H1 (cell line): ENCODE measurements around the gene ISL2. TPM values are rescaled to one million over a fixed set of nuclear protein-coding genes. Genes with fewer than 3 reads are reported as not detected.

ENCODE experiments used
- CTCF ChIA-PET: fragments of 300-600 bp; sonication (Branson Sonifier 250); formaldehyde crosslinking; loops from one replicate; lab custom pipeline; 2021; ENCODE audit not compliant: partially characterized antibody; lab: Charles Lee
- POLR2A ChIA-PET: fragments of 300-600 bp; sonication (Branson Sonifier 250); formaldehyde crosslinking; loops from one replicate; lab custom pipeline; 2021; ENCODE audit warnings: inconsistent platforms; ENCODE audit not compliant: partially characterized antibody; lab: Charles Lee
- DNase-seq, 2 experiments: peaks; one replicate each; pipeline versions ENCODE4 v3.0.0 to v3.0.0-alpha.2; 2010 to 2022; ENCODE audit warnings: low spot score in 2 of 2, low read depth in 1 of 2, mixed read lengths in 1 of 2
- FAIRE-seq: peaks from 2 replicates; lab custom pipeline; 2011; peaks lifted over from hg19 to GRCh38; lab: Jason Lieb, UNC
- H2AFZ ChIP-seq: 2 replicates; pipeline ENCODE4 v1.8.1; 2012; ENCODE audit warnings: low read length, inconsistent platforms
- H2AK5ac ChIP-seq: 2 replicates; pipeline ENCODE4 v1.6.1; 2013; ENCODE audit warnings: low read depth, low read length
- H2BK120ac ChIP-seq: replicated peaks from 2 replicates; pipeline ENCODE3; 2013; ENCODE audit warnings: low read depth, low read length, inconsistent platforms
- H2BK12ac ChIP-seq: 2 replicates; pipeline ENCODE4 v1.6.1; 2013; ENCODE audit warnings: low read depth, low read length
- H2BK15ac ChIP-seq: 2 replicates; pipeline ENCODE4 v1.6.1; 2013; ENCODE audit warnings: low read length
- H2BK20ac ChIP-seq: 2 replicates; pipeline ENCODE4 v1.6.1; 2013; ENCODE audit warnings: low read length
- H2BK5ac ChIP-seq: 2 replicates; pipeline ENCODE4 v1.6.1; 2013; ENCODE audit warnings: low read depth, low read length
- H3K14ac ChIP-seq: 2 replicates; pipeline ENCODE4 v1.6.1; 2013; ENCODE audit warnings: inconsistent platforms; ENCODE audit not compliant: insufficient read length
- H3K18ac ChIP-seq: 2 replicates; pipeline ENCODE4 v1.6.1; 2013; ENCODE audit warnings: low read length; ENCODE audit errors: extremely low read depth
- H3K23ac ChIP-seq: 2 replicates; pipeline ENCODE4 v1.6.1; 2013; ENCODE audit warnings: inconsistent platforms; ENCODE audit not compliant: insufficient read length
- H3K23me2 ChIP-seq: 2 replicates; pipeline ENCODE4 v1.6.1; 2013; ENCODE audit warnings: low read depth, low read length
- H3K27ac ChIP-seq: 2 replicates; pipeline ENCODE4 v1.6.1; 2011; ENCODE audit warnings: low read depth, low read length, inconsistent platforms
- H3K27me3 ChIP-seq, 4 experiments: replicated peaks in 1 of 4; 1 replicate in 1 of 4; 2 replicates in 3 of 4; pipeline versions ENCODE4 v1.6.1 to v1.8.1; 2011 to 2013; ENCODE audit warnings: low read length in 3 of 4, mild to moderate bottlenecking in 3 of 4, inconsistent platforms in 2 of 4, mixed read lengths in 2 of 4, moderate library complexity in 1 of 4; ENCODE audit not compliant: control insufficient read depth in 3 of 4, insufficient read depth in 3 of 4; ENCODE audit errors: extremely low read depth in 1 of 4
- H3K36me3 ChIP-seq, 4 experiments: 2 replicates each; pipeline versions ENCODE4 v1.6.1 to v1.8.1; 2011 to 2013; ENCODE audit warnings: mild to moderate bottlenecking in 4 of 4, low read length in 3 of 4, moderate library complexity in 2 of 4, control low read depth in 1 of 4, inconsistent platforms in 1 of 4; ENCODE audit not compliant: insufficient read depth in 4 of 4, control insufficient read depth in 2 of 4
- H3K4ac ChIP-seq: replicated peaks from 2 replicates; pipeline ENCODE3; 2013; ENCODE audit warnings: low read length, low read depth, mixed read lengths, inconsistent platforms; ENCODE audit not compliant: insufficient read length
- H3K4me1 ChIP-seq, 4 experiments: replicated peaks in 1 of 4; 1 replicate in 1 of 4; 2 replicates in 3 of 4; pipeline versions ENCODE4 v1.6.1 to v1.8.1; 2011 to 2013; ENCODE audit warnings: low read length in 3 of 4, inconsistent platforms in 2 of 4, mixed read lengths in 1 of 4; ENCODE audit not compliant: insufficient read depth in 4 of 4, control insufficient read depth in 3 of 4
- H3K4me2 ChIP-seq, 2 experiments: 2 replicates each; pipeline versions ENCODE4 v1.6.1 to v1.8.1; 2011 to 2013; ENCODE audit warnings: low read depth in 2 of 2, low read length in 2 of 2, control low read depth in 1 of 2, inconsistent platforms in 1 of 2, mild to moderate bottlenecking in 1 of 2; ENCODE audit not compliant: insufficient read depth in 1 of 2
- H3K4me3 ChIP-seq, 4 experiments: fragments of 200-600, 300-600 bp in 1 of 4; sonication (generic), shearing (Covaris generic), sonication (Bioruptor Twin) in 1 of 4; 2 replicates each; pipeline versions ENCODE4 v1.5.1 to v1.8.1; 2011 to 2016; ENCODE audit warnings: low read length in 4 of 4, low read depth in 3 of 4, control low read depth in 2 of 4, inconsistent platforms in 2 of 4, mild to moderate bottlenecking in 2 of 4, mixed read lengths in 1 of 4, moderate library complexity in 1 of 4; ENCODE audit not compliant: insufficient read depth in 2 of 4; ENCODE audit errors: extremely low read depth in 1 of 4
- H3K56ac ChIP-seq: replicated peaks from 2 replicates; pipeline ENCODE3; 2013; ENCODE audit warnings: low read depth, mild to moderate bottlenecking, mixed read lengths, low read length, inconsistent platforms; ENCODE audit not compliant: insufficient read length
- H3K79me1 ChIP-seq: 2 replicates; pipeline ENCODE4 v1.6.1; 2013; ENCODE audit warnings: low read depth, low read length, control low read depth
- H3K79me2 ChIP-seq, 2 experiments: 2 replicates each; pipeline versions ENCODE4 v1.6.1 to v1.8.1; 2012 to 2013; ENCODE audit warnings: low read length in 2 of 2, mild to moderate bottlenecking in 2 of 2, inconsistent platforms in 1 of 2; ENCODE audit not compliant: insufficient read depth in 2 of 2, control insufficient read depth in 1 of 2
- H3K9ac ChIP-seq, 4 experiments: replicated peaks in 1 of 4; 1 replicate in 1 of 4; 2 replicates in 3 of 4; pipeline versions ENCODE4 v1.6.1 to v1.8.1; 2011 to 2013; ENCODE audit warnings: low read depth in 3 of 4, low read length in 3 of 4, control low read depth in 2 of 4, mild to moderate bottlenecking in 2 of 4, moderate library complexity in 2 of 4, inconsistent platforms in 1 of 4; ENCODE audit errors: extremely low read depth in 1 of 4
- H3K9me3 ChIP-seq, 2 experiments: 2 replicates each; pipeline versions ENCODE4 v1.6.1 to v1.8.1; 2012 to 2013; ENCODE audit warnings: mild to moderate bottlenecking in 2 of 2, moderate library complexity in 2 of 2, control low read depth in 1 of 2, inconsistent platforms in 1 of 2, low read depth in 1 of 2, low read length in 1 of 2, mixed read lengths in 1 of 2; ENCODE audit not compliant: insufficient read depth in 2 of 2
- H4K20me1 ChIP-seq, 2 experiments: replicated peaks in 1 of 2; 2 replicates each; pipeline versions ENCODE3 to v1.8.1; 2011 to 2013; ENCODE audit warnings: inconsistent platforms in 2 of 2, low read length in 2 of 2, mild to moderate bottlenecking in 1 of 2; ENCODE audit not compliant: insufficient read depth in 2 of 2, control insufficient read depth in 1 of 2
- H4K5ac ChIP-seq: 2 replicates; pipeline ENCODE4 v1.6.1; 2013; ENCODE audit warnings: low read length, low read depth, mixed read lengths, inconsistent platforms; ENCODE audit not compliant: insufficient read length
- H4K8ac ChIP-seq: 2 replicates; pipeline ENCODE4 v1.8.0; 2013; ENCODE audit warnings: mild to moderate bottlenecking, moderate library complexity, low read length, inconsistent platforms; ENCODE audit not compliant: insufficient read depth; ENCODE audit errors: extremely low read depth
- H4K91ac ChIP-seq: replicated peaks from 2 replicates; pipeline ENCODE3; 2013; ENCODE audit warnings: low read length, mixed read lengths, inconsistent platforms; ENCODE audit not compliant: insufficient read length
- POU5F1 ChIP-seq: IDR thresholded peaks from 2 replicates; pipeline ENCODE4 v1.6.1; 2011; ENCODE audit warnings: low read depth, mild to moderate bottlenecking, low read length, moderate library complexity
- WGBS, 2 experiments: shearing (Covaris generic) in 1 of 2; methylation state at CpG; one replicate each; pipeline versions ENCODE4 v1.1.6 to v1.1.7; 2013 to 2015; ENCODE audit warnings: low lambda C conversion rate in 2 of 2, mixed read lengths in 2 of 2, inconsistent platforms in 1 of 2, low coverage in 1 of 2, missing lambda C conversion rate in 1 of 2; ENCODE audit not compliant: insufficient replicate concordance in 2 of 2, insufficient coverage in 1 of 2, insufficient read length in 1 of 2; ENCODE audit errors: extremely low coverage in 1 of 2, missing lambda C conversion rate in 1 of 2; 5-methylcytosine and 5-hydroxymethylcytosine counted together
- polyA plus RNA-seq, 7 experiments: library from polyadenylated mRNA; depleted of rRNA in 3 of 7; stranded (reverse) in 5 of 7; unstranded in 2 of 7; fragments of >200 nt in 5 of 7; fragments of 200-250 nt in 2 of 7; gene quantifications; 1 replicate in 5 of 7; 2 replicates in 1 of 7; 4 replicates in 1 of 7; pipeline versions ENCODE4 v1.2.1 to v1.2.3, GENCODE V29; 2011 to 2013; ENCODE audit warnings: missing spikeins in 2 of 7, mixed read lengths in 2 of 7
- total RNA-seq: library from RNA; stranded (reverse); fragmentation: NEBNext Ultra II Directional; extraction: Animal tissue kit (Norgen Biotek cat#: 25700); gene quantifications from 2 replicates; pipeline ENCODE4 v1.2.1, GENCODE V29; 2021

ISL2 gene
- total and polyA plus RNA-seq, 2 of the 8 experiments (the other 6 are each of a cell fraction or from before 2014, with no cell fraction given): 0.32 to 0.99 TPM

GRCh38 chr15:76303909-76304308, 32.7 kb upstream of the ISL2 start:
- H3K4me2 ChIP-seq: no peak overlapping the region
- POLR2A ChIA-PET: no interaction called here
- peaks cover 2 to 6% of the 10 kb centered on the region in 2 experiments for H4K20me1 ChIP-seq

More at GRCh38 chr15:76303909-76304308, 32.7 kb upstream of the ISL2 start:
- Histone ChIP-seq H3K23ac (no peak overlapping the region), H2AK5ac (no peak overlapping the region), H3K36me3 (no peaks in the 10 kb centered on the region)
- CTCF ChIA-PET: no interaction called here
- TF ChIP-seq POU5F1: no peak
- TF ChIP-seq, all 59 proteins: peak for 0
- no peaks in the 10 kb centered on the region; a peak in 1 of 4 replicates for H3K9me3 ChIP-seq
- H3K4me3 ChIP-seq: no peak overlapping the region
- no peak overlapping the region for H2BK120ac ChIP-seq
- no peak overlapping the region for H4K8ac ChIP-seq
- no peak overlapping the region for H3K14ac ChIP-seq
- no peak overlapping the region for H3K27ac ChIP-seq
- peaks cover 0 to 84% of the 10 kb centered on the region in 2 experiments; a peak in 2 of 4 replicates for H3K79me2 ChIP-seq
- no peaks in the 10 kb centered on the region for H3K27me3 ChIP-seq
- H2AFZ ChIP-seq: no peak overlapping the region
- no peak for FAIRE-seq
- no peak overlapping the region for H3K18ac ChIP-seq
- no peak overlapping the region for H3K9ac ChIP-seq
- no peak overlapping the region for H3K4ac ChIP-seq
- H4K5ac ChIP-seq: no peak overlapping the region
- H2BK15ac ChIP-seq: no peak overlapping the region
- no peak overlapping the region for H2BK20ac ChIP-seq
- H3K79me1 ChIP-seq: no peaks in the 10 kb centered on the region; the same call in 1 of the 2 replicates
- no peak for DNase-seq
- H2BK5ac ChIP-seq: no peak overlapping the region
- H2BK12ac ChIP-seq: no peak overlapping the region
- 0 out of 2 replicates have a peak, but pooled peaks cover 3% of the 10 kb centered on the region for H3K23me2 ChIP-seq
- H3K4me1 ChIP-seq: no peaks in the 10 kb centered on the region
- WGBS, 2 experiments: 96% methylated on average over 1 of the region's 1 CpG; no CpG with 5 or more reads in 1 of the 2 experiments
- H3K56ac ChIP-seq: no peak overlapping the region
- H4K91ac ChIP-seq: no peak overlapping the region
